GM12891 (cell line): ENCODE data around the gene HOXC13.

Experiments used
- POLR2A ChIP-seq: IDR thresholded peaks from 2 replicates; pipeline ENCODE4 v1.6.1; 2011; ENCODE audit warnings: low read depth, low read length, control low read depth
- POLR2AphosphoS5 ChIP-seq: IDR thresholded peaks from 2 replicates; pipeline ENCODE4 v1.6.1; 2011; ENCODE audit warnings: low read depth, low read length, control low read depth
- SPI1 ChIP-seq: IDR thresholded peaks from 2 replicates; pipeline ENCODE4 v1.6.1; 2011; ENCODE audit warnings: low read depth, low read length, control low read depth
- TAF1 ChIP-seq: IDR thresholded peaks from 2 replicates; pipeline ENCODE4 v1.6.1; 2011; ENCODE audit warnings: low read depth, low read length, control low read depth

DNA sequence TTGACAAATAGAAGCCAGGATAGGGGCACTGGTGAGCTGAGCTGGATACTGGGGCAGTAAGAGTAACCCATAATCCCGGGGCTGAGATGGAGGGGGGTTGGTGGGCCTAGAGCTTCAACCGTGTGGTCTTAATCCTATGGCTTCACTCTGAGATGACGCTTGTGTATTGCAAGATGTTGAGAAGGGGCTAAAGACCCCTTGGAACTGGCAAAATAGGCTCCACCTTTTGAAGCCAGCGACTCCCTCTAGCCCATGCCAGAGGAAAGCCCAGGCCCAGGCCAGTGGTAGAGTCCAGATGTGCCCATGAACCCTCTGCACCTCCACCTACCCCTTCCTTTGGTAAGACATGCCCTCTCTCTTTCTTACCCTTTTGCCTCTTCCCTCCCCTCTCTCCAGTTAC, 20.7 kb downstream of the HOXC13 start:
- TF ChIP-seq POLR2A: no peak
- TF ChIP-seq TAF1: no peak
- TF ChIP-seq SPI1: no peak
- no peak for TF ChIP-seq POLR2AphosphoS5
